Activated CD4-positive, alpha-beta T cell treated with anti-CD3 and anti-CD28 coated beads, Interleukin-2, amount 50 U/mL, for 48 hours (primary cell): ENCODE measurements around the gene ZC3H7B.
"Not testable (repeated sequence)": the region's sequence is repeated elsewhere in the genome, so short reads cannot be mapped to it uniquely, and the experiment has no call there.

Experiments
- DNase-seq, 2 experiments: peaks; one replicate each; pipeline ENCODE4 v3.0.0-alpha.2; 2020

ZC3H7B gene, protein sequence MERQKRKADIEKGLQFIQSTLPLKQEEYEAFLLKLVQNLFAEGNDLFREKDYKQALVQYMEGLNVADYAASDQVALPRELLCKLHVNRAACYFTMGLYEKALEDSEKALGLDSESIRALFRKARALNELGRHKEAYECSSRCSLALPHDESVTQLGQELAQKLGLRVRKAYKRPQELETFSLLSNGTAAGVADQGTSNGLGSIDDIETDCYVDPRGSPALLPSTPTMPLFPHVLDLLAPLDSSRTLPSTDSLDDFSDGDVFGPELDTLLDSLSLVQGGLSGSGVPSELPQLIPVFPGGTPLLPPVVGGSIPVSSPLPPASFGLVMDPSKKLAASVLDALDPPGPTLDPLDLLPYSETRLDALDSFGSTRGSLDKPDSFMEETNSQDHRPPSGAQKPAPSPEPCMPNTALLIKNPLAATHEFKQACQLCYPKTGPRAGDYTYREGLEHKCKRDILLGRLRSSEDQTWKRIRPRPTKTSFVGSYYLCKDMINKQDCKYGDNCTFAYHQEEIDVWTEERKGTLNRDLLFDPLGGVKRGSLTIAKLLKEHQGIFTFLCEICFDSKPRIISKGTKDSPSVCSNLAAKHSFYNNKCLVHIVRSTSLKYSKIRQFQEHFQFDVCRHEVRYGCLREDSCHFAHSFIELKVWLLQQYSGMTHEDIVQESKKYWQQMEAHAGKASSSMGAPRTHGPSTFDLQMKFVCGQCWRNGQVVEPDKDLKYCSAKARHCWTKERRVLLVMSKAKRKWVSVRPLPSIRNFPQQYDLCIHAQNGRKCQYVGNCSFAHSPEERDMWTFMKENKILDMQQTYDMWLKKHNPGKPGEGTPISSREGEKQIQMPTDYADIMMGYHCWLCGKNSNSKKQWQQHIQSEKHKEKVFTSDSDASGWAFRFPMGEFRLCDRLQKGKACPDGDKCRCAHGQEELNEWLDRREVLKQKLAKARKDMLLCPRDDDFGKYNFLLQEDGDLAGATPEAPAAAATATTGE

DNA sequence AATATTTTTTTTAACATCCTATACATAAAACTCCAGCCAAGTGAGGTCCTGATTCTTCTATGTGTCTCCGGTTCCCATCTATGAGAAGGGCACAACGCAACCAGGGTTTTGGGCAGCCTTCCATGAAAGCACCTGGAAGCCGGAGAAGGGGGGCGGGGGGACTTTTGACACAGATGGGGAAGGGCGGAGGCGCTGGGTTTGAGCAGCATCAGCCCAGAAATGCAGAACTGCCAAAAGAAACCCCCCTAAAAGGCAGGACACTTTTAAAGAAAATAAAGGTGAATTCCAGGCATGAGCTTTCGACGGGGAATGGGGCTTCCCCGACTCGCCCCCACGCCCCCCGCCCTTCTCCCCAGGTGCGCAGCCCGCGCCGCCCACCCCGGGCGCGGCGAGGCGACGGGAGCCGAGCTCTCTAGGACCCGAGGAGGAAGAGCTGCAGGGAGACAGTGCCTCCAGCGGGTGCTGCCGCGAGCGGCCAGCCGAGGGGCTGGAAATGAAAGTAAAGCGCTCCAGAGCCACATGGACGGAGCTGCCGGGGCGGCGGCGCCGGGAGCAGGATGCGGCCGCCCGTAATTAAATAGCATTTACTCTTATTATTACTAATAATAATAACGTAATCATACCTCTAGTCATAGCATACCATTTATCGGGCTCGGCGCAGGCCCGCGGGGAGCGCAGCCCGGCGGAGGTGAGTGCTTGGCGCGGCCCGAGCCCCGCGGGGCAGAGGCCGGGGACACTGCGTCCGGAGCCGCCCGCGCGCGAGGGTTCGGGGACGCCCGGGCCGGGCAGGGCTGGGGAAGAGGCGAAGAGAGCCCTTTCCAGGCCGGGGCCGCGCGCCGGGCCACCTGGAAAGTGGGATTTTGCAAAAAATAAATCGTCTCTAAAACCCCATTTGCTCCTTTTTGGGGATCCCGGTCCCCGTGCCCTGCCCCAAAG lies at the start of gene ZC3H7B:
Gene ZC3H7B, plus strand, starts transcription at position 441 of the 936 bp plus-strand sequence. CDS start 19,136 bp downstream, outside the sequence.
- peak; percentile 78 to 82 for DNase-seq

DNA sequence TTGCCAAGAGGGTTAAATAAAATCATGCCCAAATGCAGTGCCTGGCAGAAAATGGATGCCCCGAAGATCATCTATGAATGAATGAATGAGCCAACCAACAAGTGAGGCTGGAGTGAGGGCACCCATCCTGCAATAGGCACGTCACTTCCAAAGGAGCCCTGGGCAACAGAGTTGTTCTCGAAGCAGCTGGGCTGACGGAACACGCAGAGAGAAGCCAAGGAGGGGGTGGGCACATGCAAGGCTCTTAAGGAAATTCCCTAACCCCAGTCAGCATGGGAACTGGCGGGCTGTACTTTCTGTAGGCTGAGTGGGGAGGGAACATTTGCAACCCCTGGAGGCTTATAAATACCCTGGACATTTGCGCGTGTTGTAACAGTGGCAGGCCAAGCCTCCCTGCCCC lies 49.0 kb upstream of the ZC3H7B start:
- DNase-seq, result no peak

DNA sequence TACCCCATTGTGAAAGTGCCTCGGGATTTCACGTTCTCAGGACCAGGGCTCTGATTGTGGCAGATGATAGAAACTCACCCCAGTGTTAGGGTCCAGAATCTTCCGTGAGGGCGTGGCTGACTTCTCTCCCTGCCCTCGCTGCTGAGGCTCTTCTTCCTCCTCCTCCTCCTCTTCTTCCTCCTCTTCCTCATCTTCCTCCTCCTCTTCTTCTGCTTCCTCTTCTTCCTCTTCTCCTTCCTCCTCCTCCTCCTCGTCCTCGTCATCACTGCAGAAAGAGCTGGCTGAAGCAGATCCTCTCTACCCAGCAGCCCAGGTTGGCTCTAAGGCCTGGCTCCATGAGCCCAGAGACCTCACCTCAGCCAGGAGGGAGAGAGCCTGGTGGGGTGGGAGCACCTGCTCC lies 47.1 kb upstream of the ZC3H7B start:
- DNase-seq, result no peak

DNA sequence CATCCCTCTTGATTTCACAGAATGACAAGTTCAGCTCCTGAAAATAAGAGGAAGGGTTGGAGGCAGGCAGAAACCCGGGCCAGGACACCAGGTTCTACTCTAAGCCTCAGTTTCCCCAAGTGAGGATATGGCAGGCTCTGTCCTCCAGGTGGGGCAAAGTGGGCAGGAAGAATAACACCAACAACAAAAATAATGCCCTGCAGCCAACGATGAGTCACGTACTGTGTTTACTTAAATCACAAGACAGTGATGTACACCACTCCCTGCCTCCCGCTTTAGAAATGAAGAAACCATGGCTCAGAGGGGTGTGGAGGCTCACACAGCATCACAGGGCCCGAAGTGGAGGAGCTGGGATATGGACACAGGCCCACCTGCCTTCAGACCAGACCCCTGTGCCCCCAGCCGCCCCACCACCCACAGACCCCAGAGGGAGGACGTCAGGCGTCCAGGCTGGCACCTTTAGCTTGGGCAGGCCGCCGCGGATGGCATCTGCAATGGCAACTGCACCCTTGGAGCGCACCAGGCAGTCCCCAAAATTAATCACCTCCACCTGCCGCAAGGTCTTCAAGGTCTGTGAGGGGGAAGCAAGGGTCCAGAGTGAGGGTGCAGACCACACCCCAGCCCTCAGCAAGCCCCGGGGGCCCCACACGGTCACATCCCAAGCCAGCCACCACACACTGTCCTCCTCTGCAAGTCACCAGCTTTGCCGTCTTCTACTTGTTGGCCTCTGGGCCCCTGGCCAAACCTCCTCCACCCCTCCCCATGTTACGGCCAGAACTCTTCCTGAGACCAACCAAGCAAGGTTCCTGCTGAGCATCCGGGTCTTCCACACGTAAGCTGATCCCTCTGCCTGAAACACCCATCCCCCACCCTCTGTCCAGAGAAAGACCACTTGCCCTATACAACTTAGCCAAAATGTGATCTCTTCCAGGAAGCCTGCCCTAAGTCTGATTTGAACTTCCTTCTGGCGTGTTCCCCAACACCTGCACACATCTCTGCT lies 44.8 kb upstream of the ZC3H7B start:
- DNase-seq, result no peak

DNA sequence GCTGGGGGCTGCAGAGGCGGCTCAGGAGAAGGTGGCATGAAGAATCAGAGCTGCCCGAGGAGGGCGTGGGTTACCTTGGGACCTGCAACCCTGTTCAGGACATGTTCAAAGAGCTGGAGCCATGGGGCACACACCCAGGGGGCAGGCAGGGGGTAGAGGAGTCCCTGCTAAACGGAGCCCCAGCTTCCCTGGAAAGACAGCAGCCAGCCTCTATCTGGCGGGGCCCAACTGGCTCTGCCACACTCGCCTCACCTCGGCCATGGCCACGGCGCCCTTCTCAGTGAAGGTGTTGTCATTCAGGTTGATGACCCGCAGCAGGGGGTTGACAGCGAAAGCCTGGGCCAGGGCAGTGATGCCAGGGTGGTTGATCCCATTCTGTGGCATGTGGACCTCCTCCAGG lies 43.6 kb upstream of the ZC3H7B start:
- DNase-seq, result no peak

DNA sequence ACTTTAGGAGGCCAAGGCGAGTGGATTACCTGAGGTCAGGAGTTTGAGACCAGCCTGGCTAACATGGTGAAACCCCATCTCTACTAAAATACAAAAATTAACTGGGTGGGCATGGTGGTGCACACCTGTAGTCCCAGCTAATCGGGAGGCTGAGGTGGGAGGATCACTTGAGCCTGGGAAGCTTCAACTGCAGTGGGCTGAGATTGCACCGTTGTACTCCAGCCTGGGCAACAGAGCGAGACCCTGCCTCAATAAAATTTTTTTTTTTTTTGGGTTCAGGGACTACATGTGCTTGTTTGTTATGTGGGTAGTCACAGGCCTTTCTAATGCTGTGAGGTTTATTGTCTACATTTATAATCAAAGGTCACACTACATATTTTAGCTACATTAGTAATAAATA lies 41.6 kb upstream of the ZC3H7B start:
- DNase-seq, result not testable (repeated sequence)

DNA sequence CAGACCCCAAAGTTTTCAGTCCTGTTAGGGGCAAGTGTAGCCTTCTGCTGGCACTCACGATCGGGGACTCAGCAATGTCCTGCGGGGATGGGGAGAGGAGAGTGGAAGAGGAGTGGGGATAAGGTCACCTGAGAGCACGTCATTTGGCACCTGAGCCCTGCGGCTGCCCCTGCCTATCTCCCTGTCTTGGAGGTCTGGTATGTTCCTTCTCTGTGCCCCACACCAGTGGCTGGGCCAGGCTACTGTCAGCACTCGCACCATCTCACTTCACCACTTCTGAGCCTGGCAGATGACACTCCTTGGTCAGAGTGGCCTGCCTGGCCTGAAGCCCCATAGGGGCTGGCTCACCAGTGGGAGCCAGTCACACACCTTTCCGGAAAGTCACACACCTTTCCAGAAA lies 40.5 kb upstream of the ZC3H7B start:
- DNase-seq, result no peak

DNA sequence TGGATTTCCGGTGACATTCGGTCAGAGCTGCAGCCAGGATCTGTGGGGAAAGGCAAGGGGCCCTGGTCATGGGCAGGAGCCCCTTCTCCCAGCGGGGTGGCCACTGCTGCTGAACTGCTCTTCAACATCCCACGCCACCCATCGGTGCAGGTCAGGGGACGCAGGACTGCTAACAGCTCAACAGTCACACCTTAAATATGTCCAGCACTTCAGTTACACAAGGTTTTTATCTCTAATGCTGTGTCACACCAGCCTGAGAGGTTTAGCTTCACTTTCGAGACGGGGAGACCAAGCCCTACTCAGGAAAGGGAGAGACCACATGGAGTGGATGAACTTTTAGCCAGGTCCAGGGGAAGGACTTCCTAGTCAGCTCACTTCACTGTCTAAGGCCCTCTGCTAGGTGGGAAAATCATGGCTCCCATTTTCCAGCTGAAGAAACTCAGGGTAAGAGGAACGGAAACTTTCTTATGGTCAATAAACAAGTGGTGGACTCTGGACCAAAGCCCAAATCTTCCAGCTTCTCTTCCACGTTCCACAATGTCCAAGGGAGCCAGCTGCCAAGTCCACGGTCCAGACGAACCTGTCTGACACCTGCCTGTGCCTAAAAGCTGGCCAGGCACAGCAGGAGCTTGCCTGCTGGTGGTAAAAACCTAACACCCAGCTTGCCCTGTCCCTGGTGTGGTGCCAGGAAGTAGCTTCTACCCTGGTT lies 39.6 kb upstream of the ZC3H7B start:
- DNase-seq, result no peak

DNA sequence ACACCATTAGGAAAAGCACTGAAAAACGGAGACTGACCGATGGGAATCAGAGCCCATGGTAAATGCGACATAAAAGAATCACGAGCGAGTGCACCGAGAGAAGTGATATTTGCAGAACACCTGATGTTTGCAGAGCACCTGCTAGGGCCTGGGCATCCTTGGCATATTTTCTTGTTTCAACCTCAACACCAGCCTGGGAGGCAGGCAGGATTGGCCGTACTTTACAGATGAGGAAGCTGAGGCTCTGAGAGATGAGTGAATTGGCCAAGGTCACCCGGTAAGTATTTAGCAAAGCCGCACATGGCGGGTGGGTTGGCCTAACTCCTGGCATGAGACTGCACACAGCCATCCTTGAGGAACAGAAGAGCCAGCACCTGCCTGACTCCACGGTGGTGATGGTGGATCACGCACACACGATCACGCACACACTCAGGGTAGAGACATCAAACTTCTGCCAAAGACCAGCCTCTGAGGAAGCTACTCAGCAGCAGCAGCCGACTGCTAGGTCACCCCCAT lies 39.0 kb upstream of the ZC3H7B start:
- no peak for DNase-seq

DNA sequence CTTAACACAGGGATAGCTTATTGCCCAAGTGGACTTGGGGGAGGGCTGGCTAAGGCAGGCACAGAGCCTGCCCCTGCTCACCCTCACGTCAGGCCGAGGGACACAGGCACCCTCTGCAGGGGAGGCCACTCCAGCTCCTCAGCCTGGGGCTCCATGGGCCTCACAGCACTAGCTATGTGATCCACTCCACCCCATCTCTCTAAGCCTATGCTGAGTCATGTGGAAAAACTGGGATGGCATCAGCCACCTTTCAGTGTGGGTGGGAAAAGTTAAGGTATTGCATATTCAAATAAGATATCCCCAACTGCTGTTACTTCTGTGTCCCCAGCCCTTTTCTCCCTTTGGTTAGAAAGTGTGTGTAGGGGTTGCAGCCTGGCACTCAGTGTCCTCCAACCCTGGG lies 37.6 kb upstream of the ZC3H7B start:
- DNase-seq, result no peak

DNA sequence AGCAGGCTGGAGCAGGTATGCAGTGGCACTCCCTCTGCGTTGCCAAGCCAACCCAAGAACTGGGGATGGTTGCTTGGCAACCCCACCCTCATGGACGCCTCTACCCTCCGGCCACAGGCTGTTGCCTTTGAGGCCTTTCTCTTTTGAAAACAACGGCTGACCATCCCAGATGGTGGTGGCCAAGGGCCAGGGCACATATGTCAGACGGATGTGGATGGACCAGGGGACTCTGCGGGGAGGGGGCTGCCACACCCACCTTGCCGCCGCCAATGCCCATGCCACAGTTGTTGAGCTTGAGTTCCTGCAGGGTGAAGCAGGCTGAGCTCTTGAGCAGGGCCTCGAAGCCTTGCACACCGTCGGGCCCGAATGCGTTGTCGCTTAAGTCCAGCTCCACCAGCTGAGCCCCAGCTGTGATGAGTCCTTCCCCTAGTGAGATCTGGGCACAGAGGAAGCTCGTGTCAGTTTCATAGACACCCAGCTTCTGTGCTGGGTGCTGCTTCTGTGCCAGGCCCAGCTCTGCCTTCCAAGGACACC lies 36.9 kb upstream of the ZC3H7B start:
- no peak for DNase-seq

DNA sequence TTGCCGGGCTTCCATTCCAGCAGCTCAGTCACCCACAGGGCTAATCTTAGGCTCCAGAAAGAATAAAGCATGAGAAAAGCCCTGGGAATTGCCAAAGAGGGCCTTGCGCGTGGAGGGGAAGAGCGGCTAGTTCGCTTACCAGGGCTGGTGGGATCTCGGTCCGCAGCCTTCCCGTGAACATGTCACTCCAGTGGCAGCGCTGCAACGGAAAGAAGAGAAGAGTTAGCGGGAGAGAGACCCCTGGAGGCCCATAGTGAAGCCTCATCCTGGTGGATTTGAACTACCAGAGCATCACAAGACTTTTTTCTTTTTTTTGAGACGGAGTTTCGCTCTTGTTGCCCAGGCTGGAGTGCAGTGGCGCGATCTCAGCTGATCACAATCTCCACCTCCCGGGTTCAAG lies 33.4 kb upstream of the ZC3H7B start:
- DNase-seq, result no peak

DNA sequence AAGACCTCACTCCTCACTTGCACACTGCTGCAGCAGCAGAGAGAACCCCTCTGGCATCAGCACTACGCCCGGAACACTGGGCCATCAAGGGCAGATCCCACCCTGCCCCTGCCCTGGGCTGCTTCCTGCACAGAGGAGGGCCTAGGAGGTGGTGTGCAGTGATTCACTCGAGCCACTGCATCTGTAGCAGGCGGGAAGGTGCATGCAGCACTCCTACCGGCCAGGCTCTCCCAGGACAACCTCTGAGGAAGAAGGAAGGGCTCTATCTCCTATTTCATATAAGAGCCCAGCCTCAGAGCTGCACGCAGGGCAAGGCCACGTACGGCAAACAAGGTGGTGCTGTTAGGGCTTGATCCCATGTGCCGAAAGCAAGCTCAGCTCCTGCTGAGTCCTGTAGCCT lies 29.5 kb upstream of the ZC3H7B start:
- DNase-seq, result no peak

DNA sequence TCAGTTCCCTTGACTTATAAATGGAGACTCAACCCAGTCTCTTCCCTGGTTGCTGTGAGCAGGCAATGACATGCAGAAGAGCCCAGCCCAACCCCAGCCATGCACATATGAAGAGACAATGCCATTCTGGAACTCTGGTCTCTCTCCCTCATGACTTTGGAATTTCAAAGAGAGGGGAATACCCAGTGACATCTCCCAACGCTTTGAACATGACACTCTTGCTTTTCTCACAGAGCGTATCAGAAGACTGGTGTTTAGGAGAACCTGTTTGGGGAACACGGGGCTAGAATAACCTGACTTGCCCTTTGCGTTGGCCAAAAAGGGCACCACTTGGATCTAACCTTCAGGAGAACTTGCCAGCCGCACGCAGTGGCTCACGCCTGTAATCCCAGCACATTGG lies 28.2 kb upstream of the ZC3H7B start:
- DNase-seq, result no peak

DNA sequence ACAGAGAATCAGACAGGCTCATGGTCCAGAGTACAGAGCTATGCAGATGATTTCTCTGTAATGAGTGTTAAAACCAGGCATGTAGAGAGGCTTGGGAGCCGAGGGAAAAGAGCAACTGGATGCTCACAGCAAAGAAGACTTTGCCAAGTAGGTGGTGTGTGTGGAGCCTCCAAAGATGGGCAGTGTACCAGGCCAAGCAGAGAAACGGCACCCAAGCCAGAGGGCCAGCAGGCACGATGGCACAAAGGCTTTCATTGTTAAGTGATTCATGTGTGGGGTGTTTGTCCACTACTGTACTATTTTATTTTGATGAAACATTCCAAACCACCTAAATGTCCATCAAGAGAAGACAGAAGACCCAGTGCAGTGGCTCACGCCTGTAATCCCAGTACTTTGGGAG lies 26.5 kb upstream of the ZC3H7B start:
- no peak for DNase-seq

DNA sequence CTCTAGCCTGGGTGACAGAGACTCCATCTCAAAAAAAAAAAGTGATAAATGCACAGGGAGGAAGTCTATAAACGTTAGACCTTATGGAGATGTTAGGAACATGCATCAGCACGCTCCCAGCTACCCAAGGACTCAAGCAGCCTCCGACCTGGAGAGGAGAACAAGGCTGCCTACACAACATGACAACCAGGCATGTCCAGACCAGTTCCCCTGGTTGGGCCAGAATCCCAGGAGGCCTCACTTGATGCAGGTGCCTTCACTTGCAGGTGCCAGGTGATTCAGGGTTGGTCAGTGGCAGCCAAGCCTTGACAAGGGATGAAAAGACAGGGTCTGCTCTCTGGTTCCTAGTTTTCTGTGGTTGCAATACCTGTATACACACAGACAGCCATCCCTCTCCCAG lies 21.3 kb upstream of the ZC3H7B start:
- DNase-seq, result no peak

DNA sequence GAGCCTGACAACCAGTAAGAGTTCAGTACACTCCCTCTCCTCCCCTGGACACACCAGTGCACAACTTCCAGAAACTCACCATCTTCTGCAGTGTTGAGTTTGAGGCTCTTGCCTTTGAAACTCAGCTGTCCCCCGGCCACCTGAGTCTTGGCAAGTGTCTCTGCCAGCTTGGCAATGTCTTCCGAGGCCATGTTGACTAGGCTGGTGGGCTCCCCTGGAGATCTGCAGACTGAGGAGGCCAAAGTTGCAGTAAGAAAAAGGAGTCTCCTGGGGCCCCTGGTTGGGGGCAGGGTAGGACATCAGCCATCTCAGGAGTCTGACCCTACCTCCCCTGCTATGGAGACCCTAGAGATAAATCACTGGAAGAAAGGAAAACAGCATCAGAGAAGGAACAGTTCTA lies 20.5 kb upstream of the ZC3H7B start:
- no peak for DNase-seq

DNA sequence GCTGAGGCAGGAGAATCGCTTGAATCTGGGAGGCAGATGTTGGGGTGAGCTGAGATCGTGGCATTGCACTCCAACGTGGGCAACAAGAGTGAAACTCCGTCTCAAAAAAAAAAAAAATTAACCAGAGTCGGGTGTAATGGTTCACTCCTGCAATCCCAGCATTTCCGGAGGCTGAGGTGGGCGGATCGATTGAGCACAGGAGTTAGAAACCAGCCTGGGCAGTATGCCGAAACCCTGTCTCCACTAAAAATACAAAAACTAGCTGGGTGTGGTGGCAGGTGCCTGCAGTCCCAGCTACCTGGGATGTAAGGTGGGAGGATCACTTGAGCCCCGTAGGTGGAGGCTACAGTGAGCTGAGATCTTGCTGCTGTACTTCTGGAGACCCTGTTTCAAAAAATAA lies 16.9 kb upstream of the ZC3H7B start:
- DNase-seq, result no peak

DNA sequence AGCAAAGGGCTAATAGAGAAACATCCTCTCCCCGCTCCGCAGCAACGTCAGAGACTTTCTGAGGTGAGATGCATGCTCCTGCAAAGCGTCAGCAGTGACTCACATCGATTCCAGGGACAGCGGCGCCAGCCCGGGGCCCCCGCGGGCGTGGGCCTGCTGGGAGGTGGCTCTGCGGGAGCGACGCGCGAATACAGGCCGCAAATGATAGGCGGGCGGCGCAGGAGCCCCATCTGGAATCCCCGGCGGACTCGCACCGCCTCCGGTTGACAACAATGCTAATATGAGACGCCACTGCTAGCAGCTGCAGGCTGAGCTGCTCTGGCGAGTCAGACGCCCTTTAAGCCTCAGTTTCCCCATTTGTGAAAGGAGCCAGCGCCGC lies 15.9 kb upstream of the ZC3H7B start:
- peak; percentile 89 to 92 for DNase-seq
